Measurements from ENCODE around the gene ZBTB26.
"Not testable (repeated sequence)": the region's sequence is repeated elsewhere in the genome, so short reads cannot be mapped to it uniquely, and the experiment has no call there.

Gene ZBTB26

GRCh38 chr9:122923947-122924346 is 7.4 kb downstream of the ZBTB26 start:
- no peak for DNase-seq (ENCODE audit: low spot score)

GRCh38 chr9:122922713-122923112 is 8.6 kb downstream of the ZBTB26 start:
- DNase-seq (ENCODE audit: low spot score) = no peak

- DNase-seq (ENCODE audit: low spot score) = no peak
Observed at GRCh38 chr9:122918310-122918709, 13.0 kb downstream of the ZBTB26 start.

GRCh38 chr9:122912964-122913673 is 18.2 kb downstream of the ZBTB26 start, which contains the start of gene ZBTB6:
TSS of gene ZBTB6 (minus strand) at chr9:122913323. CDS start at chr9:122912072, 1,251 bp downstream.
- DNase-seq (ENCODE audit: low spot score) = peak; percentile 64

GRCh38 chr9:122912671-122912963 is 18.7 kb downstream of the ZBTB26 start:
- DNase-seq (ENCODE audit: low spot score) = no peak

GRCh38 chr9:122906122-122906521 is 25.2 kb downstream of the ZBTB26 start:
- not testable (repeated sequence) for DNase-seq (ENCODE audit: low spot score)

- DNase-seq (ENCODE audit: low spot score) = peak; percentile 100
Observed at GRCh38 chr9:122904823-122905710, 26.2 kb downstream of the ZBTB26 start, which contains the start of gene RC3H2. TSS of gene RC3H2 (minus strand) at chr9:122905359. CDS start at chr9:122897509, 7,850 bp downstream.

- peak; percentile 25 for DNase-seq (ENCODE audit: low spot score)
Observed at GRCh38 chr9:122904466-122904822, 26.9 kb downstream of the ZBTB26 start.

GRCh38 chr9:122900791-122901190 is 30.5 kb downstream of the ZBTB26 start:
- DNase-seq (ENCODE audit: low spot score) = peak; percentile 24

- no peak for DNase-seq (ENCODE audit: low spot score)
Observed at GRCh38 chr9:122897969-122898368, 33.3 kb downstream of the ZBTB26 start.

- DNase-seq (ENCODE audit: low spot score) = no peak
Observed at GRCh38 chr9:122888480-122888879, 42.8 kb downstream of the ZBTB26 start.

GRCh38 chr9:122883125-122883524 is 48.2 kb downstream of the ZBTB26 start:
- DNase-seq (ENCODE audit: low spot score) = no peak

- DNase-seq (ENCODE audit: low spot score) = no peak
Observed at GRCh38 chr9:122879443-122879842, 51.9 kb downstream of the ZBTB26 start.

GRCh38 chr9:122875523-122875922 is 55.8 kb downstream of the ZBTB26 start:
- DNase-seq (ENCODE audit: low spot score) = no peak

GRCh38 chr9:122867276-122867675 is 64.0 kb downstream of the ZBTB26 start:
- DNase-seq (ENCODE audit: low spot score) = not testable (repeated sequence)

- DNase-seq (ENCODE audit: low spot score) = no peak
Observed at GRCh38 chr9:122866079-122866478, 65.2 kb downstream of the ZBTB26 start.

All from hematopoietic multipotent progenitor cell treated with erythropoietin and hydrocortisone succinate and interleukin-3 and kit ligand, for 15 days (in vitro differentiated cells).